GM19238 (cell line): ENCODE data around the gene MAPKAPK3.

Experiments
- DNase-seq: peaks from one replicate; pipeline ENCODE4 v3.0.0; 2011; ENCODE audit warnings: low spot score; ENCODE audit not compliant: insufficient read length

The MAPKAPK3 gene

DNA sequence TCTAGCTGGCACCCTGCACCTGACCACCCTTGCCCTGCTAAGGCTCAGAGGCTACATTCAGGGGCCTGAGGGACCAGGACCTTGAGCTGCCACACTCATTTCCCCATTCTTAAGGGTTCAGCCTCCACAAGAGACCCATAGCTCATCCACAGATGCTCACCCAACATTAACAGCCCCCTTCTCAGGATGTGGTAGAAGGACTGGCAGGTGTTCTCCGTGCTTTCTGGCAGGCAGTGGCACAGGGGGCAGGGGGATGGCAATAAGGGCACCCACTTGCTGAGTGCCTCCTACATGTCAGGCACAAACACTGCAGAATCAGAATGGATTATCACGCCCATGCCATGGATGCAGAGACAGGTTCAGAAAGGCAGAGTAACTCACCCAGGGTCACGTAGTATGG is 9.4 kb downstream of the MAPKAPK3 start:
- DNase-seq, result no peak

DNA sequence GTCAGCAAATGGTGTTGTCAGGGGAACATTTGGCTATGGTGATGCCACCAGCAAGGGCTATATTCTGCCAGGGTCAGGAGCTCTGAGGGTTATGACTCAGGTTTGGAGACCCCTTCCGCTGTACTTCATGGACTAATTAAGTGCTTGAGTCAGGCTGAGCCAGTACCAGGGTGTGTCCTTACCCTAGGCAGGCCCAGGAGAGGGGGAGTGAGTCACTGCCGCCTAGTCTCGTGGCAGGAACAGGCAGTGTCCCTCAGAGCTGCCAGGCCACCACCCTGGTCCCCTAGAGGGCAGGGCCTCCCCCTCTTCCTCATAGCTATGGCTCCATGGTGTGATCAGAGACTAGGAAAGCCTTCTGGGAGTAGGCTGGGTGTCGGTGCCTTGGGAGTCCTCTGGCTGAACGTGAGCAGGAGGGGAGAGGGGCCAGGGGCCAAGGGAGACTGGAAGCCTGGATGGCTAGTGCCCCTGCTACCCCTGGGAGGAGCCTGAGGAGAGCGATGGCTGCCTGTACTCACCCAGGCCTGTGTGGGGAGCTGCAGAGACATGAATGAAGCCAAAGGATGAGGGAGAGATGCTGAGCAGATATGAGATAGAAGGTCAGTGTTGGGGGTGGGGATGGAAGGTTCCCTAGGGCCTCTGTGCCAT is 10.6 kb downstream of the MAPKAPK3 start:
- no peak for DNase-seq

DNA sequence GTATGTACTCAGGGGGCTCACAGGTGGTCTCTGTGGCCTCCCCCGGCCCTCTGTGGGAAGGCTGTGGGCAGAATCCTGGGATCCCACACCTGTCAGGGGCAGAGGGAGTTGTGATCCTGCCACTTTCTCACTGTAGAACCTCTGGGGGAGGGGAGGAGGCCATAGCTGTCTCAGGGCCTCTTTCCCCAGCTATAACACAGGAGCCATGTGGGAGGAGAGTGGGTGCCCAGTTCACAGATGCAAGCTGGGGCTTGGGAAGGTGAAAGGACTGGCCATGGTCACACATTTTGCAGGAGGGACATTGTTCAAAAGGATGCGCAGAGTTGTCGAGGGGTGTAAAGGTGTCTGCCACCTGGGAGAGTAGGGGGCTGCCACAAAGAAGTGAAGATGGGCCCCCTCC is 11.7 kb downstream of the MAPKAPK3 start:
- no peak for DNase-seq

DNA sequence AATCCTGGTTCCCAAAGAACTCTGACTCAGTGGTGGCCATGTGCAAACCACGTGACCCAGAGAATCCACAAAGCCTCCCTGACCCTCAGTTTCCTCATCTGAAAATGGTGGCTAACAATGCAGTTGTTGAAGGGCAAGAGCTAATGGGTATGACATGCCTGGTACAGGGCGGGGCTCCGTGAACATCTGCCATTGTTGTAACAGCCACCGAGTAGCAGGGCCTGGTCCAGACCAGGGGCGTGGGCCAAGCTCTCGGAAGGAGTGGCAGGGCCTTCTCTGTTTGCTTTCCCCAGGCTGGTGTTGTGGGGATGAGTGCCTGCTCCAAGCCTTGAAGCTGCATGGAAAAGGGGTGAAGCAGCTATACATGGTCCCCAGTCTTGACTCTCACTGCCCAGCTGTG is 13.4 kb downstream of the MAPKAPK3 start:
- DNase-seq, result no peak

DNA sequence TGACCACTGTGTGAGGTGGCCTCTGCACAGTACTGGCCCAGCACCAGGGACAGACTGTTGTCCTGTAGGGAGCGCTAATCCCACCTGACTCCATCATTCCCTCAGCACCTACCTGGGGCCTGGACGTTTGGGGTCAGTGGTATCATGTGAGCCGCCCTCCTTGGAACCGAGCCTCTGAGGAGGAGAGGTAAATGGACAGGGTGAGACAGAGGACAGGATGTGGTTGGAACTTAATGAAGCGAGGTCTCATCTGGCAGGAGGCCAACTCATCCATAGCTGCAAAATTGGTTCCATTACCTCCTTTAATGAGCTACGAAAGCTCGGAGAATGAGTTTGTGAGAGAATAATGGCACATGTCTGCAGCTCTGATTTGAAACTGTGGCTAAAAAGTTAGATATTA is 13.9 kb downstream of the MAPKAPK3 start:
- DNase-seq, result no peak

DNA sequence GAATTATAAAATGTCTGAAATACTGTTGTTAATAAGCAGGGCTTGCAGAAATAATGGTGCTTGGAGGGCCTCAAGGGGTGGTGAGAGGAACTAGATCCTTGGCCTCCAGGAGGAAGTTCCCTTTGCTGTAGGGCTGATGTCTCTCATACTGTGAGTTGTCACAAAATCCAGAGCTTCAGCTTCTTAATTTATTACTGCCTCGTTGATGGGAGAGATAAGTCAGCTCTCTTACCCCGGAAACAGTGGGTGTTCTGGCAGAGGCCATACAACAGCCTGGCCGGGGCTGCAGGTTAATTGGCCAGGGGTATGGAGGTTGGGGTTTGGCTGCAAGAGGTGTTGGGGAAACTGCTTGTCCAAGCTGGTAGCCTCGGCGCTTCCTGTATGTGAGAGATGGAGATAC is 15.5 kb downstream of the MAPKAPK3 start:
- no peak for DNase-seq

DNA sequence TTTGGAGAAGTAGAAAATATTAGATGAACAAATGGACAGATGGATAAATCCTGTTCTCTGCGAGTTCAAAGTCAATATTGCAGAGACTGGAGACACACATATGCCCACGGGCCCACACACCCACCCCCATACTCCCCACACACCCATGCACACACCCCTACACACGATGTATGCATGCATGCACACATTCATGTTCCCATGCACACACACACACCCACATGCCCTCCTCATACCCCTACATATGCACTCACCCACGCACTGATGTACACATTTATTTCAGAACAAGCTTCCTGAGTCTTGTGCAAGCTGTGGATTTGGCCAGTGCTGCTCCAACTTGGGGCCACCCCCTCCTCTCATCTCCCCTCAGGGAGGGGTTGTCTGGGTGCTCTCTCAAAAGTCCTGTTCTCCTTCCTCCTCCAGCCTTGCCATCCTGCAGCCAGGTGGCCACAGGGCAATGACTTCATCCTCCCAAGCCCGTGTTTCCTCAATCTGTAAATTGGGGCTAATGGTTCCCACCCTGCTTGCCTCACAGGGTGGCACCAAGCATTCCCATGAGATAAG is 16.4 kb downstream of the MAPKAPK3 start:
- DNase-seq, result no peak

DNA sequence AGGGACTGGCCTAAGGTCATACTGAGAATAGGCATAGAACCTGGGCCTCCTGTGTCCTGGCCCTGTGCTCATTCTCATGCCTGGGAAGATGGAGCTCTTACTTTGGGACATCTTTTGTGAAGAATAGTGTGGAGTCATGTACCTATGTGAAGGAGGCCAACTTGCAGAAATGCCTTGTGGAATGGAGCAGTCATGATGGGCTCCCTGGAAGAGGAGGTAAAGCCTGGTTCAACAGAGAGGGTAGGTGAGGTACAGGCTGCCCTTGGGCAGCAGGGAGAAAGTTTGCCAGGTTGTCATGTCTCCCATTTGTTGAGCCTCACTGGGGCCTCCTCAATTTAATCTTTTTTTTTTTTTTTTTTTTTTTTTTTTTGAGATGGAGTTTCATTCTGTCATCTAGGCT is 18.1 kb downstream of the MAPKAPK3 start:
- no peak for DNase-seq

DNA sequence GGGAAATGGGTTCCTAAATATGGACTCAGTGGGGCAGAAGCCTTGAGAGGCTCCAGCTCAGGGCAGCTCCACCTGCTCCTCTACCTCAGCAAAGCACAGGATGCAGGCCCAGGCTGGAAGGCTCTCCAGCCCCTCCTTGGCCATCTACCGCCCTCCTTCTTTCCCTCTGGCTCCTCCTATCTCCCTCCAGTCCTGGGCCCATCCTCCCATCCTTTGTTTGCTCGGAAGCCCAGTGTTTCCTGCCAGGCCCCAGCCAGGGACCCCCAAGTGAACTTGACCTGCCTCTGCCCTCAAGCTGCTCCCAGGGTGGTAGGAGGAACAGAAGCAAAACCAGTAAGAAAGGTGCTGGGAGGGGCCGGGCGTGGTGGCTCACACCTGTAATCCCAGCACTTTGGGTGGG is 20.1 kb downstream of the MAPKAPK3 start:
- DNase-seq, result no peak

DNA sequence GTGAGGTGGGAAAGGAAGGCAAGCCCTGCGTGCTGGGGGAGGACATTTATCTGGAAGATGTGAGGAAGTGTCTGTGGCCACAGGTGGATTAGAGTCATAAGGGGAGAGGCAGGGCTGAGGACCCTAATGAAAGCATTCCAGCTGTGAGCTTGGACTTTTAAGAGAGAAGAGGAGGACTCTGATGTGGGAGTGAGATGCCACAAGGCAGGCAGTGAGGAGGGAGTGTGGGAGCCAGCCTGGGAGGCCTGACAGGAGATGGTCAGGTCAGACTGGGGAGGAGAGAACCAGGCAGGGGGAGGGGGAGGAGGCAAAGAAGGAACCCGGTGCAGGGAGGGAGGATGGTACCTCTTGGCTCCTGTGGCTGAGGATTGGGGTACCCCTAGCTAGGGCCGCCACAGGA is 21.0 kb downstream of the MAPKAPK3 start:
- no peak for DNase-seq

DNA sequence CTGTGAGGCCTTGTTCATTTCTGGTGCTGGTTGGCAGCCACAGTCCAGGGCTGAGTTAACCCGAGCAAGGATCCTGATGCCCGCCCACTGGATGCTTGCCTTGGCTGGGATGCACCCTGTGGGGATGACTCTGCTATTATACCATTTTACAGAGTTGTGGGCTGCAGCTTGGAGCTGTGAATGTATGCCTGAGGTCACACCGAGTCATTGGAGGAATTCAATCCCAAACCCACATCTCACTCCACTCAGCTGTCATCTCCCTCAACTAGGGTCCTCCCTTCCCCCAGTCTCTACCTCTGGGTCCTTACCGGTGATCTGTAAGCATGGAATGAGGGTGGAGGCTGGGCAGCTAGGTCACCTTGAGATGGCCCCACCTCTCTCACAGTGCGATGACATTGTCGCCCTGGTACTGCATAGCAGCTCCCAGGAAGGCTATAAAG is 22.1 kb downstream of the MAPKAPK3 start:
- no peak for DNase-seq

DNA sequence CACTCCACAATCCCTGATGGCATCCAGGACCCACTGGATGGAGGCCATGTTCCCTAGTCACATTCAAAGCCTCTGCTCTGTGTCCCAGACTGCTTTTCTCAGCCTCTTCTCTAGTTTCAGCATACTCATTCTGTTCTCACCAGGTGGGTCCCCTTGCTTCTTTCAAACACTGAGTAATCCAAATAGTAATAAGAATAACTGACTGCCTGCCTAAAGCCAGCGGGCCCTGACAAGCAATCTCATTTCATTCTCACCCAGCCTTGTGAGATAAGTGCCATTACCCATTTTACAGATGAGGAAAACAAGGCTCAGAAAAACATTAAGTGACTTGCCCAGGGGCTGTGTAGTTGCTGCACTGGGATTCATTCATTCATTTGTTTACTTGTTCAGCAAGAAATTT is 25.4 kb downstream of the MAPKAPK3 start:
- no peak for DNase-seq

DNA sequence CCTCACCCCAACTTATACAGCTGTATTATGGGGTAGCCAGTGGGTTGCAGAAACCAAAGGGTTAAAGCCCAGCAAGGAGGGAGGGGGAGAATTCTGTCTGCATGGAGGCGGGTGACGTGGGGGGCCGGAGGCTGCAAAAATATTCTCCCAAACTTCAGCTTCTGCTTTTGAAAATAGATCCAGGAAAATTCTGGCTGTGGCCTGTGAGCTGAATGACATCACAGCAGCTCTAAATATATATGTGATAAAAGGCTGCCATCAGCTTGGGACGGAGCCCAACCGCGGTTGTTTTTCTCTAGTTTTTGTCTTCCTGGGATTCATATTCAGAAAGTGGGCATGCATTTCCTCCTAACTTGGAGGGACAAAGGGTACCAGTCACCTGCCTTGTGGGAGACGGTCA is 27.6 kb downstream of the MAPKAPK3 start:
- DNase-seq, result no peak

DNA sequence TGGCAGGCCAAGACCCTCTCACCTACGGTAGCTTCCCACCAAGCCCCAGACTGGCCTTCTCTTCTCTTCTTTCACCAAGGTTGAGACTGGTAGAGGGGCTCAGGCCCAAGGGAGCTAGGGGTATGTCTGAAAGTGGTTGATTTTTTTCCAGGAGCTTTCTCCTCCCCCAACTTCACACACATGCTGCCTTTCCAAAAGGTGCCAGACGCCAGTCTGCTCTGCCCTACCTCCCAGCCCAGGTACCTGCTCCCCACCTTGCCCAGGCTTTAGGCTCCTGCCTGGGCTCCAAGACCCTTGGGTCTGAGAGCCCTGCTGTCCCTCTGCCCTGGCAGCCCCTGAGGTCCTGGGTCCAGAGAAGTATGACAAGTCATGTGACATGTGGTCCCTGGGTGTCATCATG is 28.4 kb downstream of the MAPKAPK3 start:
- DNase-seq, result no peak

DNA sequence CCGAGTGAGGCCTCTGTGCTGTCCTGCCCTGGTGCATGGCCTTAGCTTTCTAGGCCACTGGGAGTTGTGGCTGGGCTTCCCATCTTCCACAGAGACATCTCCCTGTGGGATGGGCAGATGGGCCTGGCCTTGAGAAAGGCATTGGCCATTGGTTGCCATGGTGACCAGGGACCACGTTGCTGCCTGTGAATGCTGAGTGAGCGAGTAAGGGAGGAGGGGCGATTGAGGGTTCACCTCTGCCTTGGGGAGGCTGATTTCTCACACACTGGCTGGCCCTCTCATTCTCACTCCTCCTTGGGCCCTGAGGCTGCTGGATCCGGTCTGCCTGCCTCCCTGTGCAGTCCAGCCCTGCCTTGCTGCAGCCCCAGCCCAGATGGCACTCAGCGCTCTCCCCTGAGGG is 31.4 kb downstream of the MAPKAPK3 start:
- DNase-seq, result no peak

DNA sequence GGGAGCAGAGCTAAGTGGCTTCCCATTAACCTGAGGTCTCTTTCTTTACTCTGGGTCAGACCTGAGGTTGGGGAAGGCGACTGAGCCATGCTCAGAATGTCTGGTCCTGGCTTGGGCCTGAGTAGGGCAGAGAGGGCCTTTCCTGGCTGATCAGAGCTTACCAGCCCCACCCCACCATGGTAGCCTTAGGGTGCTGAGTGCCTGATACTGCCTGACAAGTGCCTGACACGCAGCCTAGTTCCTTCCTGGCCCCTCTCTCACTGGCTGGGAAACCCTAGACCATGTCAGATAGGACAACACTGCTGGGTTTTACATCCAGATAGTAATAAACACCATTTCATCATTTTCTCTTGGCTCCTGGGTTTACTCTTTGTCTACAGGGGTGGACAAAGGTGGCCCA is 32.0 kb downstream of the MAPKAPK3 start:
- no peak for DNase-seq

DNA sequence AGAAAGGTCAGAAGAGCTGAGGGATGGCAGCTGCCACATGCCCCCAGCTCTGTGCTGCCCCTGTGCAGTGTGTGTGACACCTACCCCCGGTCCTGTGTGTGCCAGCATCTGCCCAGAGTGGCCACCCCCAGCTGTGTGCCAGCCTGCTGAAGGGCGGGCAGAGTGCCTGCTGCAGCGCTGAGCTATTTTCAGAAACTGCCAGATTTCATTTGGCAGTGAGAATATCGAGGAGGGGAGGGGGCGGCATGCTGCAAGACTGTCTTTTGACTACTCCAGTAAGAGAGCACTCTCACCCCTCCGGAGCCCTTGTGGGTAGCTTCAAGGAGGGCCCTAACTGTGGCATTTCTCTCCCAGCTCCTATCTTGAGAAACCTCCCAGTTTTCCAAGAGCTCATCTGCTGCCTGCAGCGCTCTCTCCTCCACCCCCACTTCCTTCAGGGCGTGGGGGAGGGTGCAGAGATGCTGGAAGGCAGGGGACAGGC is 32.5 kb downstream of the MAPKAPK3 start:
- no peak for DNase-seq

DNA sequence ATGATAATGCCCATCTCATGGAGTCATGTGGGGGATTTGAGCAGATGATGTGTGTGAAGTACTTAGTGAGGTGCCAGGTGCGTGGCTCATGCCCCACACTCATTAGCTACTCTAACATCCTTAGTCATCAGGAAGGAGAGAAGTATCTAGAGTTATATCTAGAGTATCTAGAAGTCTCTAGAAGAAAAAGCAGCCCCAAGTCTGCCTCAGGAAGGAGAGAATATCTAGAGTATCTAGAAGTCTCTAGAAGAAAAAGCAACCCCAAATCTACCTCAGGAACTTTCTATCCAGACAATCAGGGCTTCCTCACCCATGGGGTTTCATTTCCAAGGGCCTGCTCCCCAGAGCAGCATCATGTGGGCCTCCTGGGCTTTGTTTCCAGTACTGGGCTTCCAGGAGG is 33.1 kb downstream of the MAPKAPK3 start:
- DNase-seq, result no peak

DNA sequence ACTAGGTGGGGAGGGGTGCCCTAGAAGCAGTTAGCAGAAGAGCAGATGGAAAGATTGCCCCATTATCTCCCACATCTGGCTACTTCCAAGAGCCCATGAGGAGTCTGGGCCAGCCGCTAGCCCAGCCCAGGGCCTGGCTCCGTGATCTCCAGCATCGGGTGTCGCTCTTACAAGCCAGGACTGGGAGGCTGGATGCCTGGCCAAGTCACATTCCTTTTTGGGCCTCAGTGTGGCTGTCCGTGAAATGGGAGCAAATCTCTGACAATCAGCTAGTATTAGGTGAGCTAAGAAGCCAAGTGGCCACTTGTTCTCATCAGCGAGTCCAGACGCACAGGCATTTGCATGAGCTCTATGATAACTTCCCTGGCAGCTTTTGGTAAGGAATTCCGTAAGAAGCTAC is 34.5 kb downstream of the MAPKAPK3 start:
- no peak for DNase-seq

DNA sequence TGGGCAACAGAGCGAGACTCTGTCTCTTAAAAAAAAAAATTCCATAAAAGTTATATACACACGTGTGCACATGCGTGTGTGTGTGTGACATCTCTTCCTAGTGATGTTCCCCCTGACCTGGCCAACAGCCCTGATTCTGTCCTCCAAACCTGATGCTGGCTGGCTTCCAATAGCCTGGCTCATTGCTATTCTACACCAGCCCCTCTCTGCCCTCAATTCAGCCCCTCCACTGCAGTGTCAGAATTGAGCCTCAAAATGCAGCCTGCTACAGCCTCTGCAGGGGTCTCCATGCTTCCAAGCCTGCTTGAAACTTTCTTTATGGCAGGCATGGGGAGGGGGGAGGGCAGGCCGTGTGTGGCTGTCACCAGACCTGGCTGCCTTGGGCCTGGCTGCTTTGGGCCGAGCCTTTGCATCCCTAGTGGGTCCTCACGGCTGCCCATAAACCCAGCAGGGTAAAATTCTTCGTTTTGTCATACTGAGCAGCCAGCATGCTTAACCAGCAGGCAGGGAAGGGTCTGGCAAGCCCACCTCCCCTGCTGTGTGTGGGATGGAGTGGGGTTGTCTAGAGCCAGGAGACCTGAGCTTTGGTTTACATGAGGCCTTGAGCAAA is 35.1 kb downstream of the MAPKAPK3 start:
- DNase-seq, result no peak

DNA sequence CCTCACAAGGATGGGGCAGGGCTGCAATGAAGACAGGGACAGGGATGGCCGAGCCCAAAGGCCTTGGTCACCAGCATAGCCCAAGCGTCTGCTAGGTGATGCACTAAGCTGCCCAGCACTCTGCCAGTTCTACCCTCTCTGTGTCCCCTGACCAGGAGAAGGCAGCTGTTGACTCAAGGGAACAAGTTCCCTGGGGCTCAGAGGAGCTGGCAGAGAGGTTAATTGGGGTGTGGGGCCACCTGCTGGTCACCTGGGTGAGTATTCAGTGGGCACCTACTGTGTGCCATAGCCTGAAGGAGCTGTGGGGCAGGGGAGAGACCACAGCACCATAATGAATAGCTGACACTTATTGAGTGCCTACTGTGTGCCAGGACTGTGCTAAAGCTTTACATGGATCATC is 35.8 kb downstream of the MAPKAPK3 start:
- no peak for DNase-seq

DNA sequence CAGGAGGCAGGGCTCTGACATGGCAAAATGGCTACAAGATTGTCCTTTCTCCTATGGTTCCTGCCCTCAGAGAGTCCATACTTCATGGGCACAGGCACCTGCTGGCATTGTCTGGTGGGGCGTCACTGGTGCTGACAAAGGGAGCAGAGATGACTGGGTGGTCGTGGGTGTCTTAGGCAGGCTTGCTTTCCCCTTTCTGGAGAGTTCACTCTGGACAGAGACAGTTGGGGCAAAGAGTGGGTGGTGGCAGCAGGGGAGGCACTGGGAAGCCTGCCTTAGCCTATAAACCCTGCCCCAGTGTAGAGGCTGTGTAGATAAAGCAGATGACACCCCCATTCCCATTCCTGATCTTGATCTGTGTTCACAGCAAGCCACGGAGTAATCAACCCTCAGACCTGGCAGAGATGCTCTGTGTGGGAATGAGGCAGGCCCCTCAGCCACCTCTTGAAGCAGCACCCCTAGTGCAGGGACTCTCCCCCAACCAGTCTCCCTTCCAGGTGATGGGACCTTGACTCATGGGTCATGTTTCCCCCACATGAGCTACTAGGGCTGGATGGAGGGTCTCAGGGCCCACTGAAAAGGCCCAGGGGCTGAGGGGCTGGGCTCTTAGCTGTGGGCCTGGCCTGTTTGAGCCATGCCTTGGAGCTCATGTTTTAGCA is 37.1 kb downstream of the MAPKAPK3 start:
- DNase-seq, result no peak
